Effector memory CD4-positive, alpha-beta T cell (primary cell): ENCODE measurements around the gene ZC3HAV1.
"Not testable (repeated sequence)": the region's sequence is repeated elsewhere in the genome, so short reads cannot be mapped to it uniquely, and the experiment has no call there.

Experiments
- DNase-seq, 3 donors: peaks; one replicate each; pipeline ENCODE4 v3.0.0-alpha.2; 2020
- H3K27ac ChIP-seq: 2 replicates; pipeline ENCODE4 v1.7.0; 2013; ENCODE audit warnings: mild to moderate bottlenecking, low read length, moderate library complexity; ENCODE audit not compliant: insufficient read depth, poor library complexity, severe bottlenecking
- H3K27me3 ChIP-seq: replicated peaks from 2 replicates; pipeline ENCODE4 v1.7.0; 2013; ENCODE audit warnings: mild to moderate bottlenecking, low read length; ENCODE audit not compliant: insufficient read depth, control insufficient read depth, poor library complexity, severe bottlenecking
- H3K36me3 ChIP-seq: 2 replicates; pipeline ENCODE4 v1.7.0; 2013; ENCODE audit warnings: mild to moderate bottlenecking, low read length, moderate library complexity; ENCODE audit not compliant: control insufficient read depth, insufficient read depth
- H3K4me1 ChIP-seq: 2 replicates; pipeline ENCODE4 v1.7.0; 2013; ENCODE audit warnings: low read length, mild to moderate bottlenecking; ENCODE audit not compliant: control insufficient read depth, insufficient read depth, poor library complexity, severe bottlenecking
- H3K4me3 ChIP-seq: 2 replicates; pipeline ENCODE4 v1.7.0; 2013; ENCODE audit warnings: low read length, low read depth, mild to moderate bottlenecking; ENCODE audit not compliant: insufficient read depth, poor library complexity, severe bottlenecking
- H3K9me3 ChIP-seq: 2 replicates; pipeline ENCODE4 v1.7.0; 2013; ENCODE audit warnings: mild to moderate bottlenecking, low read length, moderate library complexity; ENCODE audit not compliant: control insufficient read depth

ZC3HAV1 gene

DNA sequence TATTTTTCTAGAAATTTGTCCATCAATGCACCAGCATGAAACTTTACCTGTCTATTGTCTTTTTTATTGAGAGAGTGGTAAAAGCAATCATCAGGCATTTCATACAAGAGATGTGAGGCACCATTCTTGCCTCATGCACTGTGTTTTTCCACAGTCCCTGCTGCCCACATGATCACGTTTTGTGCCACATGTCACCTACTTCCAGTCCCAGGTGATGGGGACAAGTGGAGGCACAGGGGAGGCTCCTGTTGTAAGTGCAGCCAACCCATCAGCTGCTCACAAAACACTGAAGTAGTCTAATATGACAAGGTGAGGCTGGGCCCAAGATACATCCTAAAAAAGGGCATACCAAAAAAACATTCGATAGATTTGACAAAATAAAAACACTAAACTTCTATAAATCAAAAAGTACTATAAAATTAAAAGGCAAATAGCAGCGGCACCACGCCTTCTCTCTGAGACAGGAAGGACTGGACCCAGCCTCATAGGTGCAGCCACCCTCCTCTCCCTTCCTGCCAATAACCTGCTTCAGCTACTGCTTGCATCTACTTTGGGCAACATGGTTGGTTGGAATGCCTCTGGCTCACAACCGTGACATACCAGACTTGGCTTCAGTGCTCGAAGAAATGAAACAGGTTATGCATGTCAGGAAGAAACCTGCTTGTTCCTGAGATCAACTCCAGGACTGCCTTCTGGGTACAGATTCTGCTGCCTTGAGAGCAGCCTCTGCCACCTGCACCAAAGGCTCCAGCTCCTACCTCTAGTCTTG, 76.0 kb downstream of the ZC3HAV1 start:
- no peaks in the 10 kb centered on the region for H3K27me3 ChIP-seq
- no peak for DNase-seq
- H3K9me3 ChIP-seq: no peaks in the 10 kb centered on the region
- H3K4me3 ChIP-seq: no peak overlapping the region
- no peaks in the 10 kb centered on the region for H3K36me3 ChIP-seq
- no peak overlapping the region for H3K27ac ChIP-seq
- peaks cover 11% of the 10 kb centered on the region for H3K4me1 ChIP-seq

DNA sequence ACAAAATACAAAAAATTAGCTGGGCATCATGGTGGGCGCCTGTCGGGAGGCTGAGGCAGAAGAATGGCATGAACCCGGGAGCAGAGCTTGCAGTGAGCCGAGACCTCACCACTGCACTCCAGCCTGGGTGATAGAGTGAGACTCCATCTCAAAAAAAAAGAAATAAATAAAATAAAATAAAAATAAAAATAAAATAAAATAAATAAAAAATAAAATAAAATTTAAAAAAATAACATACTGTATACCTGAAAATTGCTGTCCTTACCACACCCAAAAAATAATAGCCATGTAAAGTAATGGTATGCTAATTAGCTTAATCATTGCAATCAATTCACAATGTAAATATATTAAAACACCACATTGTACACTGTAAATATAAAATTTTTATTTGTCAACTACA, 77.0 kb downstream of the ZC3HAV1 start:
- Histone ChIP-seq H3K9me3 (no peaks in the 10 kb centered on the region), H3K4me3 (no peak overlapping the region), H3K27ac (no peak overlapping the region), H3K4me1 (peaks cover 11% of the 10 kb centered on the region), H3K36me3 (no peaks in the 10 kb centered on the region), H3K27me3 (no peaks in the 10 kb centered on the region)
- no peak for DNase-seq

DNA sequence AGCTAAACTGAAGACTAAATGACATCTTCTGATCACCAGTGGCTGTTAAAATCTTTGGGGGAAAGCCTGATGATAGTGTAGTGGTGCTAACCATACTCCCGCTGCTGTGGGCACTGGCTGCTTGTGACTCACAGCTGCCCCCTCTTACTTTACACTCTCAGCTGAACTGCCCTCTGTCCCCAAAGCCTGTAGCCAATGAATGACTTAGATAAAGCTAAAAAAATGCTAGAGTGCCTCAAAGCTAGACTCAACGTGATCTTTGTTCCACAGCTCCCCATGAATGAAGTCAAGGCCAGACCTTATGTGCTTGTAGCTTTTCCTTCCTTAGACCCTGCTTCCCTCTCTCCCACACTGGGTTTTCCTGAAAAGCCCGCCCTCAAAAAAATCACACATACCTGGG, 80.2 kb downstream of the ZC3HAV1 start:
- Histone ChIP-seq H3K27me3 (no peaks in the 10 kb centered on the region), H3K4me1 (no peaks in the 10 kb centered on the region), H3K4me3 (no peak overlapping the region), H3K27ac (no peak overlapping the region), H3K9me3 (no peaks in the 10 kb centered on the region), H3K36me3 (no peaks in the 10 kb centered on the region)
- no peak for DNase-seq

DNA sequence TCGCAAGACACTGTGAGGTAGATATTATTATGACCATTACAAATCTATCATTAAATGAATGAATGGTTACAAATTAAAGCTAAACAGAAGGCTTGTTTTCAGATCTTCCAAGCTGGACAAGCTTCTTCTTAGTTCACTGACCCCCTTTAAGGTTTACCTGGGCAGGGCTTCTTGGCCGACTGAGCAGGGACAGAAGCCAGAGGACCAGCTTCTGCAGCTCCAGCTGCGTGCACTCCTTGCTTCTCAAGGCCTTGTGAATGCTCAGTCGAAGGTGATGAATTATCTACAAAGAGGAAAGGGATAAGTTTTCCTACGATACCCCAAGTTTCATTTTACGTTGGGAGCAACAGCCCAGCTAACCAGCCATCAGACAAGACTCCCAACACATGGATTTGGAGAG, 83.0 kb downstream of the ZC3HAV1 start:
- Histone ChIP-seq H3K27ac (no peak overlapping the region), H3K4me3 (no peak overlapping the region), H3K4me1 (no peaks in the 10 kb centered on the region), H3K36me3 (no peaks in the 10 kb centered on the region), H3K27me3 (no peaks in the 10 kb centered on the region), H3K9me3 (no peaks in the 10 kb centered on the region)
- DNase-seq: no peak

DNA sequence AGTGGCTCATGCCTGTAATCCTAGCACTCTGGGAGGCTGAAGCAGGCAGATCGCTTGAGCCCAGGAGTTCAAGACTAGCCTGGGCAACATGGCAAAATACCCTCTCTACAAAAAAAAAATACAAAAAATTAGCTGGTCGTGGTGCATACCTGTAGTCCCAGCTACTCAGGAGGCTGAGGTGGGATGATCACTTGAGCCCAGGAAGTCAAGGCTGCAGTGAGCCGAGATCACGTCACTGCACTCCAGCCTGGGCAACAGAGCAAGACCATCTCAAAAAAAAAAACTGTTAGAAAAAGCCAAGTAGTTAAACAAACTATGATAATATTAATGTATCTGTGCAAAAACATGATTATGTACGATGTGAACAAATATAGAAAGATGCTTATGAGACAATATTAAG, 83.7 kb downstream of the ZC3HAV1 start:
- not testable (repeated sequence) for DNase-seq, H3K36me3 ChIP-seq, H3K4me1 ChIP-seq, H3K9me3 ChIP-seq, H3K4me3 ChIP-seq, H3K27me3 ChIP-seq, H3K27ac ChIP-seq

DNA sequence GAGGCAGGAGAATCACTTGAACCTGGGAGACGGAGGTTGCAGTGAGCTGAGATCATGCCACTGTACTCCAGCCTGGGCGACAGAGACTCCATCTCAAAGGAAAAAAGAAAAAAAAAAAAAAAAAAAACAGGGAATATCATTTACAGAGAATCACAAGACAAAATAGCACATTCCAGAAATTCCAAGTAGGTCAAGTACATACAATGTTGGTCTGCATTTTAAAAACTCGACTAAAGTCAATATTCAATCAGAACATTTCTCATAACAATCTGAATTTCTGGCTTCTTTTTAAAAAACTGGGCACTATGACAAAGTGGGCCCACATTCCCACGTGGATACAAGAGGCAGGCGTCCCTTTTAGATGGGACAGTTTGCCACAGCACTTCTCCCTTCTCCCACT, 86.4 kb downstream of the ZC3HAV1 start:
- H3K4me1 ChIP-seq: no peaks in the 10 kb centered on the region
- no peak overlapping the region for H3K27ac ChIP-seq
- no peak overlapping the region for H3K4me3 ChIP-seq
- H3K27me3 ChIP-seq: no peaks in the 10 kb centered on the region
- no peaks in the 10 kb centered on the region for H3K36me3 ChIP-seq
- no peak for DNase-seq
- no peaks in the 10 kb centered on the region for H3K9me3 ChIP-seq

DNA sequence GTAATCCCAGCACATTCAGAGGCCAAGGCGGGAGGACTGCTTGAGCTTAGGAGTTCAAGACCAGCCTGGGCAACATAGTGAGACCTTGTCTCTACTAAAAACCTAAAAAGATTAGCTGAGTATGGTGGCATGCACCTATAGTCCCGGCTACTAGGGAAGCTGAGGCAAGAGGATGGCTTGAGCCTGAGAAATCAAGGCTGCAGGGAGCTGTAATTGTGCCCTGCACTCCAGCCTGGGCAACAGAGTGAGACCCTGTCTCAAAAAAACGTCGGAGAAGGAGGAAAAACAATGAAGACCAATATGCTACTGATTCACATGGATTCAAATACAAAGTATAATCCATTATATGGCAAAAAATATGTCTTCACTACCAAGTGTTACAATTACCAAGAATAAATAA, 87.2 kb downstream of the ZC3HAV1 start:
- no peak overlapping the region for H3K27ac ChIP-seq
- no peaks in the 10 kb centered on the region for H3K36me3 ChIP-seq
- DNase-seq: no peak
- no peaks in the 10 kb centered on the region for H3K4me1 ChIP-seq
- H3K27me3 ChIP-seq: no peaks in the 10 kb centered on the region
- H3K4me3 ChIP-seq: no peak overlapping the region
- no peaks in the 10 kb centered on the region for H3K9me3 ChIP-seq

DNA sequence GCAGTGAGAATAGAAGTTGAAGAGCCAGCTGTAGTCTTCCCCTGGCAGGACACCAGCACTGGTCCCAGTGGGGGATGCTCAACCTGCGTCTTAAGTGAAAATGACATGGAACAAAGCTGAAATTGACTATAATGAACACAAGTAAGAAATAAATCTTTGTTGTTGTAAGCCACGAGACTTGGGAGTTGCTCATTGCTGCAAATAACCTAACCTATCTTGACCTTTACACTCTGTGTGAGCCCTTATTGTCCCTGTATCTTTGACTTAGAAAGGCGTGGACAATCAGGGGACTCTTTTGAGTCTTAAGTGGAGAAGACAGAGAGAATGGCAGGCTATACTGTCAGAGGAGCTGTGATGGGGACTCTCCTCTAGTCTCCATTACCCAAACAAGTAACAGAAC, 90.6 kb downstream of the ZC3HAV1 start:
- no peaks in the 10 kb centered on the region for H3K27me3 ChIP-seq
- no peak for DNase-seq
- no peaks in the 10 kb centered on the region for H3K4me1 ChIP-seq
- H3K4me3 ChIP-seq: no peak overlapping the region
- H3K9me3 ChIP-seq: no peaks in the 10 kb centered on the region
- H3K27ac ChIP-seq: no peak overlapping the region
- H3K36me3 ChIP-seq: no peaks in the 10 kb centered on the region

DNA sequence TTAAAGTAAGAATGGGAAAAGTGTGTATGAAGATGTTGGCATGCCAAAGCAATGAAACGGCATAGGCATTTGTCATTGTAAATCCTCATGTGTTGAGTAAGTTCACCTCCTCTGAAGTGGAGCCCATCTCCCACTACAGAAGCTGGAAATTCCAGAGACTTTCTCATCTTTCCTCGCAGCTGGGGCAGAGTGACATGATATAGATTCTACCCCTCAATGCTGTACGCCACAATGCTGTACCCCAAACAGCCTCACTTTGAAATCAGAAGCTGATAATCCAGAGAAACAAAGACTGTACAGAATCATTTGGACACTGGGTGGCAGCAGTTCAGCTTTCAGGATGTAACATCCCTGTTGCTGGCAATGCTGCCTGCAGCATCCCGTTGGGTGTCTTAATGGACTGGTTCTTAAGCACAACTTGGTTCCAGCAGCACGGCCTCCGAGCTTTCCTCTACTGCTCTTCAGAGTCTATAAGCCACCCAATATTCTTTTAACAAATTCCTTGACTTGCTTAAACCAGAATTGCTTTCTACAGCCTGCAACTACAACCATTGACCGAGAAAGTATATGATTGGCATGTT, 92.5 kb downstream of the ZC3HAV1 start:
- Histone ChIP-seq H3K9me3 (no peaks in the 10 kb centered on the region), H3K36me3 (no peaks in the 10 kb centered on the region), H3K4me1 (no peaks in the 10 kb centered on the region), H3K27me3 (no peaks in the 10 kb centered on the region), H3K4me3 (no peak overlapping the region), H3K27ac (no peak overlapping the region)
- DNase-seq: peak in 2 of 3 donors; percentile 32 to 35

DNA sequence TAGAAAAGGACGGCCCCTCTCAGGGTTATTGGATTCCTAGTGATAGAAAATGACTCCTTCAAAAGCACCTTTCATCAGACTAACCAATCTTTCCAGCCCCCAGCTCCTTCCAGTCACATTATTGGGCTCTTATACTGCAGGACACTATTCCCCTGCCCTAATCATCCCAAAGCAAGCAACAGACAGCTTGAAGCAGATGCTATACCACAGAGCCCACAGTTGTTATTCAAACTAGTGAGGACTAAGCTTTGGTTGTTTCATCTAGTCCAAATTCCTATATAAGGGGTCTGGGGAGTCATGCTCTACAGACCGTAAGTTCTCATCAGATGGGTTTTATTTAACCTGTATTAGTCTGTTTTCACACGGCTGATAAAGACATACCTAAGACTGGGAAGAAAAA, 98.1 kb downstream of the ZC3HAV1 start:
- DNase-seq: no peak
- H3K27ac ChIP-seq: no peak overlapping the region
- no peaks in the 10 kb centered on the region for H3K9me3 ChIP-seq
- no peak overlapping the region for H3K4me3 ChIP-seq
- no peaks in the 10 kb centered on the region for H3K36me3 ChIP-seq
- H3K27me3 ChIP-seq: no peaks in the 10 kb centered on the region
- H3K4me1 ChIP-seq: no peaks in the 10 kb centered on the region
